ENCODE measurements around the gene GVQW3. TPM values are rescaled to one million over a fixed set of nuclear protein-coding genes. Genes with fewer than 3 reads are reported as not detected.

Gene GVQW3
- total and polyA plus RNA-seq, 8 donors = 1.8 to 9.1 (median 3.6) TPM

- no peak for FAIRE-seq
- Histone ChIP-seq H3K4me1 (peaks cover 0 to 5% (median 0%) of the 10 kb centered on the region in 3 donors), H3K27ac (no peak overlapping the region), H3K9me3 (no peaks in the 10 kb centered on the region), H3K27me3 (no peaks in the 10 kb centered on the region), H3K36me3 (peaks cover 0 to 18% (median 0%) of the 10 kb centered on the region in 3 donors), H3K4me3 (no peak overlapping the region)
- no peak for DNase-seq
- no peak for ATAC-seq
- TF ChIP-seq, protein P1, sequence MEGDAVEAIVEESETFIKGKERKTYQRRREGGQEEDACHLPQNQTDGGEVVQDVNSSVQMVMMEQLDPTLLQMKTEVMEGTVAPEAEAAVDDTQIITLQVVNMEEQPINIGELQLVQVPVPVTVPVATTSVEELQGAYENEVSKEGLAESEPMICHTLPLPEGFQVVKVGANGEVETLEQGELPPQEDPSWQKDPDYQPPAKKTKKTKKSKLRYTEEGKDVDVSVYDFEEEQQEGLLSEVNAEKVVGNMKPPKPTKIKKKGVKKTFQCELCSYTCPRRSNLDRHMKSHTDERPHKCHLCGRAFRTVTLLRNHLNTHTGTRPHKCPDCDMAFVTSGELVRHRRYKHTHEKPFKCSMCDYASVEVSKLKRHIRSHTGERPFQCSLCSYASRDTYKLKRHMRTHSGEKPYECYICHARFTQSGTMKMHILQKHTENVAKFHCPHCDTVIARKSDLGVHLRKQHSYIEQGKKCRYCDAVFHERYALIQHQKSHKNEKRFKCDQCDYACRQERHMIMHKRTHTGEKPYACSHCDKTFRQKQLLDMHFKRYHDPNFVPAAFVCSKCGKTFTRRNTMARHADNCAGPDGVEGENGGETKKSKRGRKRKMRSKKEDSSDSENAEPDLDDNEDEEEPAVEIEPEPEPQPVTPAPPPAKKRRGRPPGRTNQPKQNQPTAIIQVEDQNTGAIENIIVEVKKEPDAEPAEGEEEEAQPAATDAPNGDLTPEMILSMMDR (IDR thresholded peaks at IDR 0.05) = no peak
- 88% methylated on average over 2 of the region's 2 CpGs for WGBS, 2 donors
- intact Hi-C loops (cut with DNase I) = no loop called here
Observed at GRCh38 chr11:76456571-76456970, 75.4 kb downstream of the GVQW3 start.

Other genes with a start within 250 kb of the GVQW3 start
- 1 to 10 TPM; 2.6 to 9.3 (median 6.2) TPM for gene WNT11, start 174.8 kb upstream of the GVQW3 start, total RNA-seq
- 10 to 100 TPM in 1 of 2 donors, 1 to 10 TPM in 1; 5.4 to 30.5 TPM for gene WNT11, start 174.8 kb upstream of the GVQW3 start, polyA plus RNA-seq
- 10 to 100 TPM; 19.4 to 41.7 (median 31.9) TPM for gene THAP12, start 191 bp upstream of the GVQW3 start, total RNA-seq
- 10 to 100 TPM; 20.1 to 22.6 TPM for gene THAP12, start 191 bp upstream of the GVQW3 start, polyA plus RNA-seq
- gene EMSY, start 63.7 kb downstream of the GVQW3 start, total RNA-seq = 10 to 100 TPM in 2 of 6 donors, 1 to 10 TPM in 4; 5.8 to 14.0 (median 8.7) TPM
- 1 to 10 TPM; 4.6 to 4.7 TPM for gene EMSY, start 63.7 kb downstream of the GVQW3 start, polyA plus RNA-seq

All from pancreas (tissue), 10 donors.